Raji (cell line): ENCODE results near the gene DRD4.

Source experiments
- POLR2A ChIP-seq: IDR thresholded peaks from 2 replicates; pipeline ENCODE4 v1.6.1; 2011; ENCODE audit warnings: low read depth, low read length, control low read depth; ENCODE audit not compliant: insufficient read depth

The DRD4 gene

DNA sequence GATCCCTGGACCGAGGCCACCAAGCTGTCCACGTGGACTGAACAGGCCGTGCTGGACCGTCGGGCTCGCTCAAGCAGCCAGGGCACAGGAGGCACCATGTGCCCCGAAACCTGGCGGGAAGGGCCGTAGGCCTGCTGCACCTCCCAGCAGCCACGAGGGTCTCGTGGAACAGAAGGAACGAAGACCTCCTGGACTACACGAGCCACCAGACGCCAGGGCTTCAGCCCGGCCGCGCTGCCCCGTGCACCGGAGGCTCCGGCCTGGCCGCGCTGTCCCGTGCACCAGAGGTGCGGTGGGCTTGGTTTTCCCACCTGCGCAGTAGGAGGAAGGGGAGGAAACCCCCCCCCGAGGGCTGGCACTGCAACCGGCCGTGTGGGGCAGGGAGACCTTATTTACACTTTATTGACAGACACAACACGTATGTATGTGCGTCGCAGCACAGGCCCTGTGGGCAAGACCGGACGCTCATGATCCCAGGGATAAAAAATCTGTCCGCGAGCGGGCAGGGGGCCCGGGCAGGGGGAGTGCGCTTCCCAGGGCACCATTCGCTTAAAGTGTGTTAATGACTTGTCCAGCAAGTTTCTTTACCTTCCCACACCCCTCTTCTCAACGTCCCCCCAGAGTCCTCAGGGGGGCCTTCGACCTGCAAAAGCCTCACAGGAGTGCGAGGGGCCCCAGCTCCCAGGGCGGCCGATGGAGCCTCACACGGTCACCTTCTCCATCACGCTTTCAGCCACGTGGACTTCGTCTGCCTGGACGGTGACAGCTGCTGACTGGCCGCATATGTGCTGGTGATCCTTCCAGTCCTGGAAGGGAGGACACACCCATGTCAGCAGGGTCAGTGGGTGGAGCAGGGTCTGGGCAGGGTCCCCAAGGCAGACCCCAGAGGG, 7.0 kb downstream of the DRD4 start:
- TF ChIP-seq POLR2A: no peak

DNA sequence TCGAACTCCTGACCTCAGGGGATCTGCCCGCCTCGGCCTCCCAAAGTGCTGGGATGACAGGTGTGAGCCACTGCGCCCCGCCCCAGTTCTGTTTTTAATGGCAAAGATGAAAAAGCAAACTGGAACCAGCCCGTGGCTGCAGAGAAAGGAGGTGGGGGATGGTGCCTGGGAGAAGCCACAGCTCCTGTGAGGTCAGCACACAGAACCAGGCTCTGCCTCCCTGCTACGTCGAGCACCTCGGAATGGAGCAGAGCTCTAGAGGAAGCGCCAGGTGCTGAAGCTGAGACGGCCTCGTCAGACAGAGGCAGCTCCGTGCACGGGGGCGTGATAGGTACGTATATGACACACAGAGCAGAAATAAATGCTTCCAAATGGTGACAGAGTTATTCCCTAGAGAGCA, 8.5 kb downstream of the DRD4 start:
- no peak for TF ChIP-seq POLR2A

DNA sequence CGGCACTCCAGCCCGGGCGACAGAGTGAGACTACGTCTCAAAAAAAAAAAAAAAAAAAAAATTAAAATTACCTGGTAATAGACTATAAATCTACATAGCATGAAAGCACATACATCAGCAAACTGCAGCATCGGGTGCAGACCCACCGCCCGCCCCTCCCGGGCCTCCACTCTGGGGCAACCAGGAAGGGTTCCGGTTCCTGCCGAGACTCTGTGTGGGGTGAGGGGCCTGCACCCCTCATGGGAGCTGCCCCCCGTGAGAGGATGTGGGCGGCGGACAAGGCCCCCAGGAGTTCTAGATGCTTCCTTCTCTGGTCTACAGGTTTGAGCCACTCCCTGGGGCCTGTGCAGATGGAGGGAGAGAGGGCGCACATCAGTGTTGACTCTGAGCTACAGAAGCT, 9.1 kb downstream of the DRD4 start:
- no peak for TF ChIP-seq POLR2A

DNA sequence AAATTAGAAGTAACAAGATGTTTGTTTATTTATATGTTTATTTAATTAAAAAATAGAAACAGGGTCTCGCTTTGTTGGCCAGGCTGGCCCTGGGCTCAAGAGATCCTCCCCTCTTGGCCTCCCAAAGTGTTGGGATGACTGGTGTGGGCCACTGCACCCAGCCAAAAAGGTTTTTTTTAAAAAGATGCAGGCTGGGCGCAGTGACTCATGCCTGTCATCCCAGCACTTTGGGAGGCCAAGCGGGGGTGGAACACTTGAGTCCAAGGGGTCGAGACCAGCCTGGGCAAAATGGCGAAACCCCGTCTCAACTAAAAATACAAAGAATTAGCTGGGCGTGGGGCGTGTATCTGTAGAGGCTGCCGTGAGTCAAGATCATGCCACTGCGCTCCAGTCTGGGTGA, 13.4 kb downstream of the DRD4 start:
- no peak for TF ChIP-seq POLR2A

DNA sequence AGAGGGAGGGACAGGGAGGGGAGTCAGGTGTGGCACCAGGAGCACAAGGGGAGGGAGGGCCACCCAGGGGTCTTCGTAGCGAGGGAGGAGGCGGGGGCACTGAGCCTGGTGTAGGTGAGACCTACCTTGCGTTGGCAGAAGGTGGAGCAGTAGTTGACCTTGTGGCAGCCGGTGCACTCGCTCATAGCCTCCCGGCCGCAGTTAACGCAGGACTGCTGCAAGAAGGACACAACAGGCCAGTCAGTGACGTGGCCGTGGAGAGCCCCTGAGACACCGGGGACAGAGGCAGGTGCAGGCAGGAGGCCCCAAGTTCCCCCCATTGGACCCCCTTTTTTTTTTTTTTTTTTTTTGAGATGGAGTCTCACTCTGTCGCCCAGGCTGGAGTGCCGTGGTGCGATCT, 16.8 kb downstream of the DRD4 start:
- TF ChIP-seq POLR2A: no peak

DNA sequence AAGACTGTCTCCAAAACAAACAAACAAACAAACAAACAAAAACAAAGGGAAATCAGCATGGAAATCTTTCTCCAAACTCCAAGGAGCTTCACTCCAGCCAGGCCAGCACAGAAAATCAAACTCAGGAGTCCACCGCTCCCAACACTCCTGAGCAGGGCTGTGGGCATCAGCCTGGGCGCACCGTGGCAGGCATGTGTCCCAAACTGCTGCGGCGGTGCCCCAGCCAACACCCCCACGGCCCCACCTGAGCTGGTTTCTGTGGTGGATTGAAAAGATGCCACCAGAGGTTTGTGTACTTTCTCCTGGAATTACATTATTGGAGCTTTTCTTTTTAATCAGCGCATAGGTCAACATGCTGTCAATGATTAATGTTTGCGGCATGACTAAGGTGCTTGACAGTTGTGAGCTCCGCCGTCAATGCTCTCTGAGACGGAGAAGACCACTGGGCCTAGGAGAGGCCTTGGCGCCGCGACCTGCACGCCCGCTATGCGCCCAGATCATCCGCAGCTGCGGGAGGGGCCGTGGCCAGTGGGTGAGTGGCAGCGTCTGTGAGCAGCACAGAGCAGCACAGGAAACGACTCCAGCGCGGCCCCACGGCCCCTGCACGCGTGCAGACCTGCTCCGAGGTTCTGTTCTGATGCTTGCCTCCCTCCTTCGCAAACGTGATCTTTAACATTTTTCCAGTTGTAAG, 18.1 kb downstream of the DRD4 start:
- no peak for TF ChIP-seq POLR2A

DNA sequence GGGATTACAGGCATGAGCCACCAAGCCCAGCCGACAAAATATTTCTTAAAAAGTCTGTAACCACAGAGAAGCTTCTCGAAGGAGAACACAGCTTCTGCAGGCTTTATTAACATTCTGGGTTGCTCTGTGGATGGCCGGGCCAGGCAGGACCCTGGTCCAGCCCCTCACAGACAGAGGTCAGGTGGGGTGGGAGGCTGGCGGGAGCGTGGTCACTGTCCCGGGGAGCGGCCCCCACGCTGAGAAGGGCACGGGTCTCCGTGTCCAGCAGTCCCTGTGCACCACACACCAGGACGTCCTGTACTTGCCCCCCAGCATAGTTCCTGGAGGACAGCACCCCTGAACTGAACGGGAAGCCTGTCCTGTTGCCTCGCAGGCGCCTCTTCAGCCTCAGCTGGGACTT, 19.4 kb downstream of the DRD4 start:
- TF ChIP-seq POLR2A: no peak

DNA sequence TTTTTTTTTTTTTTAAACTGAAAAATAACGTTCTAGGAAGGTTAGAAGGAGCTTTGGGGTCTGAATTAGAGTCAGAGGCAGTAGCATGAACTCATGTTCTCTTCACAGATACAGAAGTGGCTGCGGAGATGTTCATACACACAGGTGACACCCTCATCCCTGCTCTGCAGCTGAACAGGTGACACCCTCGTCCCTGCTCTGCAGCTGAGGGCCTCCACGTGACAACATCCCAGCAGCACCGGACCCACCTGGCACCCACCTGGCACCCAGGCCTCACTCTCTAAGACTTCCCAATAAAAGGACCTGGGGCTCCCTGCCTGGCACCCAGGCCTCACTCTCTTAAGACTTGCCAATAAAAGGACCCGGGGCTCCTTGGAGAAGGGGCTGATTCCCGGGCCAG, 19.8 kb downstream of the DRD4 start:
- no peak for TF ChIP-seq POLR2A

DNA sequence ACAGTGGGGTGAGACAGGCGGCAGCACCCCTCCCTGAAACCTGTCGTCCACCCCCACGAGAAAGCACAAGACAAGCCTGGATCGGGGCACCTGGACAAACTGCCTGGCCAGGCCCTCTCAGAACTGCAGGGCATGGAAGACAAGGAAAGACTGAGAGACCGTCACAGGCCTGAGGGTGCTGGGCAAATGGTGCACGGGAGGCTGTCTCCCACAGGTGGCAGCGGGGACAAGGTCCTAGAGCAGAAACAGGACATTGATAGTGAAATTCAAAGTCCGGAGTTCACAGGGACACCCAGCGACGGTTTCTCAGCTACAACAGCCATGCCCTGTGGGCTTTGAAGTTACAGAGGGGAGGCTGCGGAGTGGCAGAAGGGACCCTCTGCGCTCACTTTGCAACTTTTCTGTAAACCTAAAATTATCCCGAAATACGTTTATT, 20.6 kb downstream of the DRD4 start:
- no peak for TF ChIP-seq POLR2A

DNA sequence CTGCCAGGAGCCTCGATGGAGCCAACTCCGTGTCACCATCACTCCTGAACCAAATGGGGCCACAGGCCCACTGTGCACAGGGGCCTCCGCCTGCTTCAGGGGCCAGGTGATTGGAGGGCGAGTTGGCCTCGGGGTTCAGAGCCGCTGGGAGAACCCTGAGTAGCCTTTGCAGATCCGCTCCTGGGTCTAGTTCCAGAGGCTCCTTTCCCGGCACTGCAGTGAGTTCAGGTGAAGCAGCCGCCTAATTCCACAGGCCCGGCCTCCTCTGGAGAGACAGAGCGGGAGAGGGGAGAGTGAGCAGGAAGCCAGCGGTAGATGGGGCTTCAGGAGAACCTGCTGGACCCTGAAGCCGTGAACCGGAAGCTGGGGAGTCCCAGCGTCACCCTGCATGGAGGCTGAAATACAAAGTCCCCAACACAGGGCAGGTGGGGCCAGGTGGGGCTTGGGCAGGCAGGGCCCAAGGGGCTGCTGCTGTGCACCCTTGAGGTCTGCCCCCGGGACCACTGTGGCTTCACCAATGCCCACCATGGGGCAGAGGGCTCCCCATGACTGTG, 22.5 kb downstream of the DRD4 start:
- no peak for TF ChIP-seq POLR2A

DNA sequence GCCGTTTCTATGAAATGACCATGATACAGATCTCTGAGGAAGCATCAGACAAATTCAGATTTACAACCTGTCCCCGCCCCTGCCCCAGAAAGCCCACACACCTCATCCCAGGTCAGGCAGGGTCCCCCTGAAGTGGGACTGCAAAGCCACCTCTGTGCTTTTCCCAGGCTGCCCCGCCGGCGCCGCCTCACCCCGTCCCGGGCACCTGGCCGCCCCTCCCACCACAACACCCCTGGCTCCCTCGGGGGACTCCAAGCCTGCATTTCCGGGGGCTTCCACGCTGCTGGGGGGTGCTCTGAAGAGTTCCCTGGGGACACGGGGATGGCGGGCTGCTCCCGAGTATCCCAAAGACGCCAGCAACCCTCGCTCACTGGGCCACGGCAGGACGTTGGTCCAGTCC, 23.2 kb downstream of the DRD4 start:
- no peak for TF ChIP-seq POLR2A

DNA sequence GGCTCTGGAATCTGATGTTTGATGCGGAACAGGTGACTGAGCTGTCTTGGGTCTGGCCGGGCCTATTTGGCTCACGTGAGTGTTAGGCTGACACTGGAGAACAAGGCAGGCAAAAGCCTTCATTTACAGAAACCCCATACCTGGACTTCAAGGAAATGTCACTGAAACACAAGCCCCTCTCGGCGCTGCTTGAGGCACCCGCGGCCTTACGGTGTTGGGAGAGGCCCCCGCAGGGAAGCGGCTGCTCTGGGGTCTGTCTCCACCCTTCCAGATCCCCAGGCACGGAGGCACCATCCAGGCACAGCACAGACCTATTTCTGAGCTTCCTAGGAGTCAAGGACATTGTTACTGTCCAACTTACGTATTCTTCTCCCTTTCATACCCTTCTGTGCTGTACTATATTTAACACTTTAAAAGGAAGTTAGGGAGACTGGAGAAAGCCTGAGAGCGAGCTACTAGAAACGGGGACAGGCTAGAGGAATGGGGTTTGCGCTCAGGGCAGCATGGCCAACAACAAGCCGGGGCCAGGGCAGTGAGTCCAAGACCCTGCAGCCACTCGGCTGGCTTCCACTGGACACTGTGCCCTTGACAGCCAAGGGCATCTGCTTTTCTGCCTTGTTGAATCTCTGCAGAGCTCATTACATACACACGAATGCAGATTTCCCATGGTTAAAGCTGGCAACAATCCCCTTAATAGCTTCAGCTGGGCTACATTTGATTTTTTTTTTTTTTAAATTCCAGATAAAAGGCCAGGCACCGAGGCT, 23.8 kb downstream of the DRD4 start:
- TF ChIP-seq POLR2A: no peak

DNA sequence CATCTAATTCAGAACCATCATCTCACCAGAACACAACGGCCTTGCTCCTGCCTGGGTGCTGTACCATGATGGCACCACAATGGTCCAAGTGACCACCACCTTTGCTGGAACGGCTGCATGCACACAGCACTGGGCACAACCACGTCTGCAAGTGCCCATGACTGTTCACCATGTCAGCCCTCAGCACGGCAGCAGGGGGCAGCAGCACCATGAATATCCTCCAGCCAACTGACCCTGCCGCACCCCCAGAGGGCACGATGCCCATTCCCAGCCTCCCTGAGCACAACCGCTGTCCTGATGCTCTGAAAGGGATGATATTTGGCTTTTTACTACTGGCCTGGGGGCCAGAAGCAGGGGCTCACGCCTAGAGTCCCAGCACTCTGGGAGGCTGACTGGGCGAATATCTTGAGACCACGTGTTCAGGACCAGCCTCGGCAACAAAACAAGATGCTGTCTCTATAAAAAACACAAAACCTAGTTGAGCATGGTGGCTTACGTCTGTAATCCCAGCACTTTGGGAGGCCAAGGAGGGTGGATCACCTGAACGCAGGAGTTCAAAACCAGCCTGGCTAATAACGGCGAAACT, 25.7 kb downstream of the DRD4 start:
- TF ChIP-seq POLR2A: no peak

DNA sequence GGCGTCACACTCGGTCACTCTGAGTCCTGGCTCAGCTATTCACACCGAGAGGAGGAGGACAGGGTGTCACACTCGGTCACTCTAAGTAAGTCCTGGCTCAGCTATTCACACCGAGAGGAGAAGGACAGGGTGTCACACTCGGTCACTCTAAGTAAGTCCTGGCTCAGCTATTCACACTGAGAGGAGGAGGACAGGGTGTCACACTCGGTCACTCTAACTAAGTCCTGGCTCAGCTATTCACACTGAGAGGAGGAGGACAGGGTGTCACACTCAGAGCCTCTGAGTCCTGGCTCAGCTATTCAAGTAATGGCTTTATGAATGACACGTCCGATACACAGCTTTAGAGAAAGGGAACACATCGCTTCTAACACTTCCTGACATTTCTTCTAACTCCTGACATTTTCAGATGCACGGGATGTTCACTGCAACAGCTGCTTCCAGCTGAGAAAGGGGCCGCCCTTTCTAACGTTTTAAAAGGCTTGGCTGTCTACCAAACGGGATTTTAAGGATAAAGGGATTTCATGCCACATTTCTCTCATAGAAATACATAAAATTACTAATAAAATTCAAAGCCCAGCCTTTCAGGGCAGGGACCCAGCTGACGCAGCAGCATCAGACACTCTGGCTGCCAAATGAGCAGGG, 28.1 kb downstream of the DRD4 start:
- no peak for TF ChIP-seq POLR2A
